ENCODE data around the gene GNPTG.
A peak's percentile ranks its signal among the peaks of the same experiment; 100 is the strongest.

GNPTG gene

GRCh38 chr16:1371054-1371978 is 19.6 kb downstream of the GNPTG start:
- DNase-seq (ENCODE audit: low spot score) = no peak

- no peak for DNase-seq (ENCODE audit: low spot score)
Observed at GRCh38 chr16:1372292-1372950, 20.7 kb downstream of the GNPTG start.

- DNase-seq (ENCODE audit: low spot score) = no peak
Observed at GRCh38 chr16:1374418-1375297, 22.9 kb downstream of the GNPTG start.

GRCh38 chr16:1375298-1375640 is 23.5 kb downstream of the GNPTG start:
- no peak for DNase-seq (ENCODE audit: low spot score)

- DNase-seq (ENCODE audit: low spot score) = no peak
Observed at GRCh38 chr16:1375741-1376410, 24.1 kb downstream of the GNPTG start.

- DNase-seq (ENCODE audit: low spot score) = no peak
Observed at GRCh38 chr16:1377406-1378010, 25.8 kb downstream of the GNPTG start.

- DNase-seq (ENCODE audit: low spot score) = no peak
Observed at GRCh38 chr16:1378087-1378803, 26.5 kb downstream of the GNPTG start.

- DNase-seq (ENCODE audit: low spot score) = peak; percentile 67
Observed at GRCh38 chr16:1378804-1379303, 27.1 kb downstream of the GNPTG start.

GRCh38 chr16:1379304-1380076 is 27.8 kb downstream of the GNPTG start:
- DNase-seq (ENCODE audit: low spot score) = peak; percentile 81

- DNase-seq (ENCODE audit: low spot score) = no peak
Observed at GRCh38 chr16:1380195-1380594, 28.5 kb downstream of the GNPTG start.

GRCh38 chr16:1381612-1382406 is 30.1 kb downstream of the GNPTG start:
- no peak for DNase-seq (ENCODE audit: low spot score)

GRCh38 chr16:1383556-1383955 is 31.8 kb downstream of the GNPTG start:
- no peak for DNase-seq (ENCODE audit: low spot score)

GRCh38 chr16:1385232-1385631 is 33.5 kb downstream of the GNPTG start:
- DNase-seq (ENCODE audit: low spot score) = no peak

GRCh38 chr16:1387331-1387730 is 35.6 kb downstream of the GNPTG start:
- DNase-seq (ENCODE audit: low spot score) = no peak

GRCh38 chr16:1389762-1390161 is 38.0 kb downstream of the GNPTG start:
- DNase-seq (ENCODE audit: low spot score) = no peak

- DNase-seq (ENCODE audit: low spot score) = no peak
Observed at GRCh38 chr16:1390239-1390779, 38.6 kb downstream of the GNPTG start.

- no peak for DNase-seq (ENCODE audit: low spot score)
Observed at GRCh38 chr16:1392826-1393225, 41.1 kb downstream of the GNPTG start.

- no peak for DNase-seq (ENCODE audit: low spot score)
Observed at GRCh38 chr16:1393613-1394176, 42.0 kb downstream of the GNPTG start.

All from LoVo (cell line).